K562 (cell line): ENCODE data around the gene AARS1. TPM values are rescaled to one million over a fixed set of nuclear protein-coding genes. Genes with fewer than 3 reads are reported as not detected.
A peak's percentile ranks its signal among the peaks of the same experiment; 100 is the strongest.

ENCODE experiments used
- ATAC-seq: fragments of 200-7000 bp; cut with Tn5 transposase; 3 replicates; pipeline ENCODE4 v1.9.1; 2020; ENCODE audit warnings: moderate library complexity
- BruUV-seq: library from RNA; stranded (reverse); fragments of 400-500 nt; replicated peaks from 2 replicates; lab custom pipeline; 2021; lab: Mats Ljungman, UMichigan
- CTCF ChIA-PET: fragments of 300-600 bp; formaldehyde crosslinking; extraction: SDS; loops from one replicate; lab custom pipeline; 2021; ENCODE audit warnings: low intra/inter-chr PET ratio; lab: Yijun Ruan, JAX
- POLR2A ChIA-PET: fragments of 300-600, 350-650 bp; sonication (Branson Sonifier 250); formaldehyde crosslinking; extraction: SDS; loops from one replicate; lab custom pipeline; 2021; ENCODE audit warnings: antibody characterized with exemption, inconsistent platforms; lab: Yijun Ruan, JAX
- DNase-seq, 4 experiments: peaks; one replicate each; pipeline versions ENCODE4 v3.0.0 to v3.0.0-alpha.2; 2011 to 2018; ENCODE audit warnings: low spot score in 3 of 4, mixed read lengths in 3 of 4; ENCODE audit errors: extremely low read depth in 1 of 4
- FAIRE-seq: peaks from 2 replicates; lab custom pipeline; 2011; peaks lifted over from hg19 to GRCh38; lab: Jason Lieb, UNC
- H2AFZ ChIP-seq: 2 replicates; pipeline ENCODE4 v1.6.0; 2011; ENCODE audit warnings: low read depth, low read length, control low read depth, inconsistent platforms
- H3K27ac ChIP-seq: fragments of 200-600 bp; 3 replicates; pipeline ENCODE4 v1.8.0; 2011; ENCODE audit warnings: low read depth, mild to moderate bottlenecking, control low read depth, inconsistent platforms, low read length, moderate library complexity, mixed read lengths; ENCODE audit errors: extremely low read depth
- H3K27me3 ChIP-seq, 2 experiments: fragments of 300-600 bp in 1 of 2; 2 replicates in 1 of 2; 3 replicates in 1 of 2; pipeline versions ENCODE4 v1.6.0 to v1.8.0; 2011; ENCODE audit warnings: inconsistent platforms in 2 of 2, low read length in 2 of 2, mild to moderate bottlenecking in 1 of 2, mixed read lengths in 1 of 2, moderate library complexity in 1 of 2; ENCODE audit not compliant: control insufficient read depth in 2 of 2, insufficient read depth in 2 of 2
- H3K36me3 ChIP-seq: fragments of 300-600 bp; 3 replicates; pipeline ENCODE4 v1.8.0; 2011; ENCODE audit warnings: mild to moderate bottlenecking, low read length, inconsistent platforms; ENCODE audit not compliant: control insufficient read depth, insufficient read depth
- H3K4me1 ChIP-seq, 2 experiments: fragments of 200-600 bp in 1 of 2; replicated peaks in 1 of 2; 2 replicates in 1 of 2; 3 replicates in 1 of 2; pipeline versions ENCODE4 v1.5.1 to v1.8.0; 2011; ENCODE audit warnings: inconsistent platforms in 2 of 2, low read length in 2 of 2, mild to moderate bottlenecking in 1 of 2, mixed read lengths in 1 of 2, moderate library complexity in 1 of 2; ENCODE audit not compliant: control insufficient read depth in 2 of 2, insufficient read depth in 2 of 2
- H3K4me2 ChIP-seq: 2 replicates; pipeline ENCODE4 v1.6.1; 2011; ENCODE audit warnings: low read length, control low read depth, inconsistent platforms, mixed read lengths; ENCODE audit not compliant: insufficient read depth
- H3K4me3 ChIP-seq: fragments of 200-600 bp; sonication (generic), shearing (Covaris generic); 2 replicates; pipeline ENCODE4 v1.5.1; 2016; ENCODE audit warnings: control low read depth, inconsistent platforms
- H3K79me2 ChIP-seq: fragments of 200-600 bp; 3 replicates; pipeline ENCODE4 v1.8.0; 2011; ENCODE audit warnings: low read length, inconsistent platforms; ENCODE audit not compliant: control insufficient read depth, insufficient read depth
- H3K9ac ChIP-seq, 2 experiments: 2 replicates each; pipeline versions ENCODE4 v1.6.0 to v1.6.1; 2011; ENCODE audit warnings: low read depth in 2 of 2, low read length in 2 of 2, control low read depth in 1 of 2, inconsistent platforms in 1 of 2, mild to moderate bottlenecking in 1 of 2, mixed read lengths in 1 of 2; ENCODE audit not compliant: insufficient read depth in 1 of 2
- H3K9me1 ChIP-seq: one replicate; pipeline ENCODE4 v1.6.0; 2011; ENCODE audit warnings: inconsistent platforms, mild to moderate bottlenecking, low read length, moderate library complexity; ENCODE audit not compliant: control insufficient read depth, insufficient read depth
- H3K9me3 ChIP-seq: replicated peaks from 2 replicates; pipeline ENCODE4 v1.5.1; 2011; ENCODE audit warnings: low read depth, low read length, inconsistent platforms; ENCODE audit not compliant: control insufficient read depth, insufficient read depth
- H4K20me1 ChIP-seq: replicated peaks from 2 replicates; pipeline ENCODE4 v1.6.1; 2011; ENCODE audit warnings: low read length, inconsistent platforms, mixed read lengths; ENCODE audit not compliant: control insufficient read depth, insufficient read depth
- POLR2G ChIP-seq: fragments of 200-400 bp; formaldehyde crosslinking; IDR thresholded peaks from 2 replicates; pipeline ENCODE4 v1.6.1; 2017; ENCODE audit warnings: low read depth, mild to moderate bottlenecking, antibody characterized with exemption, low read length, moderate library complexity
- RBM14 ChIP-seq: fragments of 200-400 bp; formaldehyde crosslinking; IDR thresholded peaks from 2 replicates; pipeline ENCODE4 v1.6.1; 2018; ENCODE audit warnings: low read depth, mild to moderate bottlenecking, low read length, moderate library complexity, borderline replicate concordance; ENCODE audit not compliant: insufficient read depth
- SP2 ChIP-seq: IDR thresholded peaks from 2 replicates; pipeline ENCODE4 v1.6.1; 2011; ENCODE audit warnings: mild to moderate bottlenecking, low read depth, low read length, moderate library complexity; ENCODE audit not compliant: poor library complexity, severe bottlenecking; ENCODE audit errors: extremely low read depth
- STAT6 ChIP-seq: sonication (generic); formaldehyde crosslinking; IDR thresholded peaks from 2 replicates; pipeline ENCODE4 v1.8.1; 2023; ENCODE audit warnings: mild to moderate bottlenecking, missing genetic modification reagents
- ZNF212 ChIP-seq: fragments of 450-650 bp; formaldehyde crosslinking; IDR thresholded peaks from 2 replicates; pipeline ENCODE4 v1.4.0; 2020; ENCODE audit warnings: mild to moderate bottlenecking
- WGBS: fragments of 100-300 bp; shearing (Covaris generic); methylation state at CpG from one replicate; pipeline ENCODE4 v1.1.6; 2016; ENCODE audit warnings: low coverage, mixed read lengths; ENCODE audit not compliant: insufficient coverage; ENCODE audit errors: missing lambda C conversion rate; 5-methylcytosine and 5-hydroxymethylcytosine counted together
- in situ Hi-C: fragments of 300-500 bp; cut with MboI; formaldehyde crosslinking; loops from 4 replicates; pipeline ENCODE4 v1.15.0; 2018; ENCODE audit warnings: inconsistent platforms, mixed read lengths
- intact Hi-C: fragments of 100-400 bp; cut with micrococcal nuclease; formaldehyde crosslinking; loops from 2 replicates; pipeline ENCODE4 v1.14.2; 2022
- polyA plus RNA-seq, 8 experiments: library from polyadenylated mRNA; depleted of rRNA in 4 of 8; stranded (reverse) in 5 of 8; unstranded in 3 of 8; fragments of >200 nt; fragmentation: Nextera tagmentation in 2 of 8; fragmentation: Illumina TruSeq in 1 of 8; extraction: Ambion mirVana in 2 of 8; extraction: Trizol in 1 of 8; gene quantifications; 2 replicates each; pipeline versions ENCODE4 v1.2.1 to v1.2.3, GENCODE V29; 2011 to 2014; ENCODE audit warnings: inconsistent platforms in 1 of 8, missing spikeins in 1 of 8
- total RNA-seq, 7 experiments: library from RNA; depleted of rRNA in 6 of 7; stranded (reverse); fragments of >200 nt in 6 of 7; fragmentation: Illumina TruSeq in 2 of 7; extraction: Trizol in 2 of 7; gene quantifications; 2 replicates each; pipeline versions ENCODE4 v1.2.1 to v1.2.3, GENCODE V29; 2011 to 2021; ENCODE audit warnings: low replicate concordance in 1 of 7

AARS1 gene
- total and polyA plus RNA-seq, 9 of the 15 experiments (the other 6 are each of a cell fraction or from before 2014, with no cell fraction given), result 50.1 to 235 (median 174) TPM

GRCh38 chr16:70254180-70254964, 34.9 kb downstream of the AARS1 start (continued):
- TF ChIP-seq STAT6 (CRISPR knock-in tag) (no peak), ZNF212 (CRISPR knock-in tag) (no peak)

- Histone ChIP-seq H3K4me3 (no peak overlapping the region), H3K9me3 (no peaks in the 10 kb centered on the region), H3K9ac (peak overlapping the region in 1 of 2 experiments; percentile 65; a peak in 2 of 4 replicates), H3K4me1 (peaks cover 5 to 20% of the 10 kb centered on the region in 2 experiments; a peak in 4 of 5 replicates), H3K36me3 (peaks cover 74% of the 10 kb centered on the region), H4K20me1 (peaks cover 33% of the 10 kb centered on the region), H3K9me1 (no peaks in the 10 kb centered on the region), H3K4me2 (no peak overlapping the region), H3K27ac (no peak overlapping the region), H3K27me3 (no peaks in the 10 kb centered on the region), H3K79me2 (peaks cover 32% of the 10 kb centered on the region), H2AFZ (no peak overlapping the region)
- ATAC-seq (peak; percentile 12), DNase-seq (peak; percentile 33 to 63 (median 42)), FAIRE-seq (no peak)
- 82% methylated on average over 16 of the region's 16 CpGs for WGBS
- in situ Hi-C loops (no loop called here), intact Hi-C loops (no loop called here)
- ChIA-PET CTCF (interaction anchor here (0.6 kb wide), 1 partner anchor 741 kb away, joined by 3 read pairs; no protein-coding TSS in a partner anchor), POLR2A (interaction anchor here (0.6 to 4.9 kb wide), 9 partner anchors 9 to 399 kb away, joined by 3 to 57 read pairs (median 7); partner anchors contain the start of gene AARS1)
- BruUV-seq, result no TSS peak
- peak; percentile 84 for TF ChIP-seq POLR2G
- no peak for TF ChIP-seq SP2
- TF ChIP-seq RBM14, result no peak
Measured at GRCh38 chr16:70253291-70254106, 35.8 kb downstream of the AARS1 start.
